Panc1 (cell line): ENCODE data around the gene KCNK5. TPM values are rescaled to one million over a fixed set of nuclear protein-coding genes. Genes with fewer than 3 reads are reported as not detected.

ENCODE experiments used
- ATAC-seq: fragments of 200-7000 bp; cut with Tn5 transposase; 2 replicates; pipeline ENCODE4 v1.9.1; 2020; ENCODE audit warnings: mild to moderate bottlenecking, moderate library complexity
- BruUV-seq: library from RNA; stranded (reverse); fragments of 400-500 nt; replicated peaks from 2 replicates; lab custom pipeline; 2021; lab: Mats Ljungman, UMichigan
- CTCF ChIA-PET: fragments of 300-600 bp; sonication (Branson Sonifier 250); formaldehyde crosslinking; loops from one replicate; lab custom pipeline; 2022; ENCODE audit warnings: antibody characterized with exemption; lab: Charles Lee
- POLR2A ChIA-PET: fragments of 300-600 bp; sonication (Branson Sonifier 250); formaldehyde crosslinking; loops from one replicate; lab custom pipeline; 2022; ENCODE audit warnings: antibody characterized with exemption; lab: Charles Lee
- DNase-seq: peaks from one replicate; pipeline ENCODE4 v3.0.0-alpha.2; 2010; ENCODE audit warnings: low read depth, low spot score
- H3K27ac ChIP-seq: 2 replicates; pipeline ENCODE4 v1.5.1; 2011; ENCODE audit warnings: mild to moderate bottlenecking, low read length, inconsistent platforms
- H3K27me3 ChIP-seq: fragments of 200-500 bp; sonication (Bioruptor generic); 2 replicates; pipeline ENCODE4 v1.6.0; 2014; ENCODE audit warnings: low read length, inconsistent platforms; ENCODE audit not compliant: control insufficient read depth, insufficient read depth
- H3K36me3 ChIP-seq: fragments of 200-500 bp; sonication (Bioruptor generic); 2 replicates; pipeline ENCODE4 v1.5.1; 2014; ENCODE audit warnings: inconsistent platforms, mild to moderate bottlenecking, low read length, moderate library complexity; ENCODE audit not compliant: control insufficient read depth, insufficient read depth
- H3K4me1 ChIP-seq: 2 replicates; pipeline ENCODE4 v1.5.1; 2011; ENCODE audit warnings: inconsistent platforms, mild to moderate bottlenecking, low read length, moderate library complexity; ENCODE audit not compliant: control insufficient read depth, insufficient read depth
- H3K4me3 ChIP-seq, 2 experiments: 2 replicates each; pipeline ENCODE4 v1.5.1; 2011 to 2012; ENCODE audit warnings: low read depth in 2 of 2, low read length in 2 of 2, mild to moderate bottlenecking in 2 of 2, inconsistent platforms in 1 of 2, moderate library complexity in 1 of 2
- H3K9me3 ChIP-seq: fragments of 200-500 bp; sonication (Bioruptor generic); 2 replicates; pipeline ENCODE4 v1.5.1; 2014; ENCODE audit warnings: low read depth, mild to moderate bottlenecking, inconsistent platforms, low read length, moderate library complexity; ENCODE audit not compliant: control insufficient read depth, insufficient read depth
- POLR2AphosphoS5 ChIP-seq: IDR thresholded peaks from 2 replicates; pipeline ENCODE4 v1.6.1; 2012; ENCODE audit warnings: mild to moderate bottlenecking, low read depth, low read length, moderate library complexity
- SIN3A ChIP-seq: IDR thresholded peaks from 2 replicates; pipeline ENCODE4 v1.6.1; 2012; ENCODE audit warnings: low read depth, mild to moderate bottlenecking, low read length, moderate library complexity, borderline replicate concordance; ENCODE audit not compliant: insufficient read depth
- TCF7L2 ChIP-seq: IDR thresholded peaks from 2 replicates; pipeline ENCODE4 v1.6.1; 2011; ENCODE audit warnings: mild to moderate bottlenecking, low read depth, low read length, inconsistent platforms
- in situ Hi-C: cut with HindIII; loops from 2 replicates; pipeline ENCODE4 v1.10.0; 2016; ENCODE audit warnings: low sequenced_read_pairs, low pct_unique_long_range_greater_than_20kb
- intact Hi-C: fragments of 100-400 bp; cut with micrococcal nuclease; formaldehyde crosslinking; loops from one replicate; pipeline ENCODE4 v1.10.0; 2022; ENCODE audit not compliant: unreplicated experiment
- total RNA-seq: library from RNA; stranded (reverse); gene quantifications from one replicate; pipeline ENCODE4 v1.2.1, GENCODE V29; 2021; ENCODE audit not compliant: unreplicated experiment
- TF ChIP-seq, protein P1 (sequence below), 2 experiments: IDR thresholded peaks; 2 replicates each; pipeline ENCODE4 v1.6.1; 2011 to 2012; ENCODE audit warnings: low read depth in 2 of 2, control low read depth in 1 of 2, low read length in 1 of 2, mild to moderate bottlenecking in 1 of 2, moderate library complexity in 1 of 2; ENCODE audit not compliant: insufficient read depth in 1 of 2
- TF ChIP-seq, protein P2 (sequence below): fragments of 450-650 bp; IDR thresholded peaks from 2 replicates; pipeline ENCODE4 v1.5.1; 2017; ENCODE audit warnings: mild to moderate bottlenecking

Gene KCNK5
- total RNA-seq, 1 experiment from 2014 or later, result 0.77 TPM

DNA sequence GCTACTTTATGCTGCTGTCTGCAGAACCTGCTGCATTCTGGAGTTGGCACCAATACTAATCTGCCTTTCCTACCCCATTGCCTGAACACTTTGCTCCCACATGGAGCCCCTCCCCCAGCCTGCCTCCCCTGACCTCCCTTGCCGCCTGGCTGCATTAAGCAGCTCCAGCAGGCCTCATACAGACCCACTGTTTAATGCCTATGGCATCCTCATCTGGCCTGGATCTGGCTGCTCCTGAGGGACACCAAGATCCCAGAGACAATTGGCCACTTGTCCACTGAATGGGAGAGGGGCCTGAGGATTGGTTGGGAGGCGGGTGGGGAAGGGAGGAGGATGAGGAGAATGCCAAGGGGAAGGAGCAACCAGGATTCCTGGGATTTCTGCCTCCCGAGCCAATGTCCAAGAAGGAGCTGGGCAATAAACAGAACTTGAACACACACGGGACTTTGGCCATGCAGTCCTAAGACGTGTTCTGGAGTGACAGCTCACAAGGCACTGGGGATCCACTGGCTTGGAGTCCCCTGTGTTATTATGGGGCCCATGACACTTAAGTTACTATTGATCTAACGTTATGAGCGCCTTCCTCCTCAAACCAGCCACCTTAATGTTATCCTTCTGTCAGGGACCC lies 10.4 kb upstream of the KCNK5 start:
- TF ChIP-seq, protein P1, sequence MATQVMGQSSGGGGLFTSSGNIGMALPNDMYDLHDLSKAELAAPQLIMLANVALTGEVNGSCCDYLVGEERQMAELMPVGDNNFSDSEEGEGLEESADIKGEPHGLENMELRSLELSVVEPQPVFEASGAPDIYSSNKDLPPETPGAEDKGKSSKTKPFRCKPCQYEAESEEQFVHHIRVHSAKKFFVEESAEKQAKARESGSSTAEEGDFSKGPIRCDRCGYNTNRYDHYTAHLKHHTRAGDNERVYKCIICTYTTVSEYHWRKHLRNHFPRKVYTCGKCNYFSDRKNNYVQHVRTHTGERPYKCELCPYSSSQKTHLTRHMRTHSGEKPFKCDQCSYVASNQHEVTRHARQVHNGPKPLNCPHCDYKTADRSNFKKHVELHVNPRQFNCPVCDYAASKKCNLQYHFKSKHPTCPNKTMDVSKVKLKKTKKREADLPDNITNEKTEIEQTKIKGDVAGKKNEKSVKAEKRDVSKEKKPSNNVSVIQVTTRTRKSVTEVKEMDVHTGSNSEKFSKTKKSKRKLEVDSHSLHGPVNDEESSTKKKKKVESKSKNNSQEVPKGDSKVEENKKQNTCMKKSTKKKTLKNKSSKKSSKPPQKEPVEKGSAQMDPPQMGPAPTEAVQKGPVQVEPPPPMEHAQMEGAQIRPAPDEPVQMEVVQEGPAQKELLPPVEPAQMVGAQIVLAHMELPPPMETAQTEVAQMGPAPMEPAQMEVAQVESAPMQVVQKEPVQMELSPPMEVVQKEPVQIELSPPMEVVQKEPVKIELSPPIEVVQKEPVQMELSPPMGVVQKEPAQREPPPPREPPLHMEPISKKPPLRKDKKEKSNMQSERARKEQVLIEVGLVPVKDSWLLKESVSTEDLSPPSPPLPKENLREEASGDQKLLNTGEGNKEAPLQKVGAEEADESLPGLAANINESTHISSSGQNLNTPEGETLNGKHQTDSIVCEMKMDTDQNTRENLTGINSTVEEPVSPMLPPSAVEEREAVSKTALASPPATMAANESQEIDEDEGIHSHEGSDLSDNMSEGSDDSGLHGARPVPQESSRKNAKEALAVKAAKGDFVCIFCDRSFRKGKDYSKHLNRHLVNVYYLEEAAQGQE (IDR thresholded peaks at IDR 0.05; ENCODE audit: insufficient read depth in 1 of 2, low read depth in 2 of 2, low read length in 1 of 2), result no peak
- TF ChIP-seq TCF7L2 (no peak), SIN3A (no peak), POLR2AphosphoS5 (no peak)
- TF ChIP-seq, protein P2, sequence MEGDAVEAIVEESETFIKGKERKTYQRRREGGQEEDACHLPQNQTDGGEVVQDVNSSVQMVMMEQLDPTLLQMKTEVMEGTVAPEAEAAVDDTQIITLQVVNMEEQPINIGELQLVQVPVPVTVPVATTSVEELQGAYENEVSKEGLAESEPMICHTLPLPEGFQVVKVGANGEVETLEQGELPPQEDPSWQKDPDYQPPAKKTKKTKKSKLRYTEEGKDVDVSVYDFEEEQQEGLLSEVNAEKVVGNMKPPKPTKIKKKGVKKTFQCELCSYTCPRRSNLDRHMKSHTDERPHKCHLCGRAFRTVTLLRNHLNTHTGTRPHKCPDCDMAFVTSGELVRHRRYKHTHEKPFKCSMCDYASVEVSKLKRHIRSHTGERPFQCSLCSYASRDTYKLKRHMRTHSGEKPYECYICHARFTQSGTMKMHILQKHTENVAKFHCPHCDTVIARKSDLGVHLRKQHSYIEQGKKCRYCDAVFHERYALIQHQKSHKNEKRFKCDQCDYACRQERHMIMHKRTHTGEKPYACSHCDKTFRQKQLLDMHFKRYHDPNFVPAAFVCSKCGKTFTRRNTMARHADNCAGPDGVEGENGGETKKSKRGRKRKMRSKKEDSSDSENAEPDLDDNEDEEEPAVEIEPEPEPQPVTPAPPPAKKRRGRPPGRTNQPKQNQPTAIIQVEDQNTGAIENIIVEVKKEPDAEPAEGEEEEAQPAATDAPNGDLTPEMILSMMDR, result no peak
- Histone ChIP-seq H3K9me3 (no peaks in the 10 kb centered on the region), H3K4me1 (no peaks in the 10 kb centered on the region), H3K27me3 (0 out of 2 replicates have a peak, but pooled peaks cover 3% of the 10 kb centered on the region), H3K4me3 (no peak overlapping the region), H3K27ac (no peak overlapping the region), H3K36me3 (no peaks in the 10 kb centered on the region)
- in situ Hi-C loops, result no loop called here
- POLR2A ChIA-PET, result no interaction called here
- BruUV-seq, result no TSS peak
- intact Hi-C loops, result loop anchor here (10.0 kb wide), 1 partner anchor 65 kb away; no protein-coding TSS in a partner anchor
- CTCF ChIA-PET, result interaction anchor here (0.6 to 0.7 kb wide), 3 partner anchors 176 to 1403 kb away, joined by 3 to 8 read pairs (median 3); no protein-coding TSS in a partner anchor
- DNase-seq (no peak), ATAC-seq (no peak)

DNA sequence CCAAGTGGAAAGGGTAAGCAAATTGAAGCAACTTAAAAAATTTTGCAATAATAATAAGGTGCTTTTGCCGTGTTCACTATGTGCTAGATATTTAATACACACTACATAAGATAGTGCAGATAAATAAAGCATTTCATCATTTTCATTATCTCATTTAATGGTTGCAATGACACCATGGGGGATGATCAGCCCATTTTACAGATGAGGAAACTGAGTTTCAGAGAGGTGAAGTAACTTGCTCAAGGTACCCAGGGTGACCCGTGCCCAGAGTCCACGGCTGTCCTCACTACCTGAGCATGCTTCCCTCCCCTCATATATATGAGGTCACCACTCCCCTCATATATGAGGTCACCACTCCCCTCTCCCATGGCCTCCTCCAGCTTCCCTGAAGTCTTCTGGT lies 7.5 kb upstream of the KCNK5 start:
- TF ChIP-seq, protein P2, result no peak
- TF ChIP-seq, protein P1 (IDR thresholded peaks at IDR 0.05; ENCODE audit: insufficient read depth in 1 of 2, low read depth in 2 of 2, low read length in 1 of 2), result no peak
- TF ChIP-seq SIN3A (no peak), POLR2AphosphoS5 (no peak), TCF7L2 (no peak)
- H3K9me3 ChIP-seq, result no peaks in the 10 kb centered on the region
- intact Hi-C loops (no loop called here), in situ Hi-C loops (no loop called here)
- no TSS peak for BruUV-seq
- H3K27ac ChIP-seq, result no peak overlapping the region
- ChIA-PET POLR2A (no interaction called here), CTCF (no interaction called here)
- no peaks in the 10 kb centered on the region for H3K36me3 ChIP-seq
- H3K27me3 ChIP-seq, result 0 out of 2 replicates have a peak, but pooled peaks cover 3% of the 10 kb centered on the region
- no peak overlapping the region for H3K4me3 ChIP-seq
- DNase-seq (no peak), ATAC-seq (no peak)
- H3K4me1 ChIP-seq, result no peaks in the 10 kb centered on the region
